Measurements from ENCODE around the gene CBX1. TPM values are rescaled to one million over a fixed set of nuclear protein-coding genes. Genes with fewer than 3 reads are reported as not detected.
"Not testable (repeated sequence)": the region's sequence is repeated elsewhere in the genome, so short reads cannot be mapped to it uniquely, and the experiment has no call there.

Gene CBX1
- total RNA-seq, 1 donor from 2014 or later: 34.0 TPM

- no peak overlapping the region for H3K4me3 ChIP-seq
- peaks cover 80% of the 10 kb centered on the region for H3K36me3 ChIP-seq
- intact Hi-C loops (cut with DNase I): no loop called here
- ATAC-seq (peak; percentile 42), DNase-seq (no peak)
- H3K4me1 ChIP-seq: no peaks in the 10 kb centered on the region
- H3K27ac ChIP-seq: no peak overlapping the region
- H3K27me3 ChIP-seq: no peaks in the 10 kb centered on the region
- TF ChIP-seq, protein P1, sequence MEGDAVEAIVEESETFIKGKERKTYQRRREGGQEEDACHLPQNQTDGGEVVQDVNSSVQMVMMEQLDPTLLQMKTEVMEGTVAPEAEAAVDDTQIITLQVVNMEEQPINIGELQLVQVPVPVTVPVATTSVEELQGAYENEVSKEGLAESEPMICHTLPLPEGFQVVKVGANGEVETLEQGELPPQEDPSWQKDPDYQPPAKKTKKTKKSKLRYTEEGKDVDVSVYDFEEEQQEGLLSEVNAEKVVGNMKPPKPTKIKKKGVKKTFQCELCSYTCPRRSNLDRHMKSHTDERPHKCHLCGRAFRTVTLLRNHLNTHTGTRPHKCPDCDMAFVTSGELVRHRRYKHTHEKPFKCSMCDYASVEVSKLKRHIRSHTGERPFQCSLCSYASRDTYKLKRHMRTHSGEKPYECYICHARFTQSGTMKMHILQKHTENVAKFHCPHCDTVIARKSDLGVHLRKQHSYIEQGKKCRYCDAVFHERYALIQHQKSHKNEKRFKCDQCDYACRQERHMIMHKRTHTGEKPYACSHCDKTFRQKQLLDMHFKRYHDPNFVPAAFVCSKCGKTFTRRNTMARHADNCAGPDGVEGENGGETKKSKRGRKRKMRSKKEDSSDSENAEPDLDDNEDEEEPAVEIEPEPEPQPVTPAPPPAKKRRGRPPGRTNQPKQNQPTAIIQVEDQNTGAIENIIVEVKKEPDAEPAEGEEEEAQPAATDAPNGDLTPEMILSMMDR (IDR thresholded peaks at IDR 0.05): peak; percentile 27
- H3K9me3 ChIP-seq: no peaks in the 10 kb centered on the region
Observed at GRCh38 chr17:48068491-48068961, 32.8 kb downstream of the CBX1 start.

- DNase-seq; H3K27me3 ChIP-seq; H3K4me3 ChIP-seq; ATAC-seq; intact Hi-C loops (cut with DNase I); H3K4me1 ChIP-seq; H3K9me3 ChIP-seq; H3K27ac ChIP-seq: not testable (repeated sequence)
- peaks cover 81% of the 10 kb centered on the region for H3K36me3 ChIP-seq
Observed at GRCh38 chr17:48067808-48068207, 33.5 kb downstream of the CBX1 start.

DNA sequence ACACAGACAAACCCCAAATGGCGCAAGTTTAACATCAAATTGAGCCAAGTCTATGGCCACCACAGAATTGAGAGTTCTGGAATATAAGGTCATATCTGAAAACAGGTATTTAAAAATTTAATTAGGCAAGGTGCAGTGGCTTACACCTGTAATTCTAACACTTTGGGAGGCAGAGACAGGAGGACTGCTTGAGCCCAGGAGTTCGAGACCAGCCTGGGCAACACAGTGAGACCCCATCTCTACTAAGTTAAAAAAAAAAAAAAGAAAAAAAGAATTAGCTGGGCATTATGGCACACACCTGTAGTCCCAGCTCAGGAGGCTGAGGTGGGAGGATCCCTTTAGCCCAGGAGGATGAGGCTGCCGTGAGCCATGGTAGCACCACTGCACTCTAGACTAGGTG lies 34.0 kb downstream of the CBX1 start:
- no peak overlapping the region for H3K4me3 ChIP-seq
- no peaks in the 10 kb centered on the region for H3K4me1 ChIP-seq
- peaks cover 81% of the 10 kb centered on the region for H3K36me3 ChIP-seq
- H3K27me3 ChIP-seq: no peaks in the 10 kb centered on the region
- no peaks in the 10 kb centered on the region for H3K9me3 ChIP-seq
- DNase-seq (no peak), ATAC-seq (no peak)
- TF ChIP-seq, protein P1 (IDR thresholded peaks at IDR 0.05): no peak
- no peak overlapping the region for H3K27ac ChIP-seq
- intact Hi-C loops (cut with DNase I): no loop called here

GRCh38 chr17:48066656-48067055 lies 34.6 kb downstream of the CBX1 start:
- Histone ChIP-seq H3K27ac (no peak overlapping the region), H3K36me3 (peaks cover 81% of the 10 kb centered on the region)
- intact Hi-C loops (cut with DNase I): no loop called here

GRCh38 chr17:48066192-48066591 lies 35.1 kb downstream of the CBX1 start:
- TF ChIP-seq, protein P1 (IDR thresholded peaks at IDR 0.05): no peak

More at GRCh38 chr17:48066656-48067055, 34.6 kb downstream of the CBX1 start:
- TF ChIP-seq, protein P1 (IDR thresholded peaks at IDR 0.05): no peak
- Histone ChIP-seq H3K4me3 (no peak overlapping the region), H3K4me1 (no peaks in the 10 kb centered on the region), H3K9me3 (no peaks in the 10 kb centered on the region), H3K27me3 (no peaks in the 10 kb centered on the region)
- no peak for DNase-seq
- ATAC-seq: no peak

GRCh38 chr17:48064638-48065037 lies 36.6 kb downstream of the CBX1 start:
- H3K27ac ChIP-seq: no peak overlapping the region
- no peak for ATAC-seq
- intact Hi-C loops (cut with DNase I): no loop called here

More at GRCh38 chr17:48066192-48066591, 35.1 kb downstream of the CBX1 start:
- no peaks in the 10 kb centered on the region for H3K27me3 ChIP-seq
- H3K36me3 ChIP-seq: peaks cover 83% of the 10 kb centered on the region
- no peaks in the 10 kb centered on the region for H3K4me1 ChIP-seq
- no peak overlapping the region for H3K27ac ChIP-seq
- no peak overlapping the region for H3K4me3 ChIP-seq
- no peak for ATAC-seq
- H3K9me3 ChIP-seq: no peaks in the 10 kb centered on the region
- no peak for DNase-seq
- intact Hi-C loops (cut with DNase I): no loop called here

More at GRCh38 chr17:48064638-48065037, 36.6 kb downstream of the CBX1 start:
- no peak overlapping the region for H3K4me3 ChIP-seq
- H3K36me3 ChIP-seq: peaks cover 80% of the 10 kb centered on the region
- no peaks in the 10 kb centered on the region for H3K4me1 ChIP-seq
- TF ChIP-seq, protein P1 (IDR thresholded peaks at IDR 0.05): no peak
- H3K27me3 ChIP-seq: no peaks in the 10 kb centered on the region
- no peak for DNase-seq
- no peaks in the 10 kb centered on the region for H3K9me3 ChIP-seq
